ENCODE results near the gene BRINP2.

GRCh38 chr1:177171536-177172123, 872 bp downstream of the BRINP2 start:
- no peak for TF ChIP-seq CTCF (IDR thresholded peaks at IDR 0.05)
- no peak for TF ChIP-seq POLR2A (IDR thresholded peaks at IDR 0.05)
